GM18511 (cell line): ENCODE results near the gene ZNF516.

ENCODE experiments used
- ATAC-seq: cut with Tn5 transposase; IDR thresholded peaks from one replicate; pipeline ENCODE4 v1.9.1; 2021; ENCODE audit warnings: mild to moderate bottlenecking, moderate library complexity; ENCODE audit not compliant: unreplicated experiment

The ZNF516 gene

DNA sequence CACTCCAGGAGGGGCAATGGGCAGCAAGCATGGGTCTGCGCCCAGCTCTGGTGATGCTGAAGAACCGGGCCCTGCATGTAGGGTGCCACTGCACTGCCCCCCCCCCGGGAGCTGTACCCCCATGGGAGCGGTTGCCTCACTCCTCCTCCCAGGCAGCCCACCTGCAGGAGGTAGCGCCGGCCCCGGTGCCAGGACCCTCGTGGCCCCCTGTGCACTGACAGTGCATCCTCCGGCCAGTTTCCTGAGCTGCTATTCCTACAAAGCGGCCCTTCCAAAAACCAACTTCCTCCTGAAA, 109.4 kb downstream of the ZNF516 start:
- ATAC-seq, result no peak

DNA sequence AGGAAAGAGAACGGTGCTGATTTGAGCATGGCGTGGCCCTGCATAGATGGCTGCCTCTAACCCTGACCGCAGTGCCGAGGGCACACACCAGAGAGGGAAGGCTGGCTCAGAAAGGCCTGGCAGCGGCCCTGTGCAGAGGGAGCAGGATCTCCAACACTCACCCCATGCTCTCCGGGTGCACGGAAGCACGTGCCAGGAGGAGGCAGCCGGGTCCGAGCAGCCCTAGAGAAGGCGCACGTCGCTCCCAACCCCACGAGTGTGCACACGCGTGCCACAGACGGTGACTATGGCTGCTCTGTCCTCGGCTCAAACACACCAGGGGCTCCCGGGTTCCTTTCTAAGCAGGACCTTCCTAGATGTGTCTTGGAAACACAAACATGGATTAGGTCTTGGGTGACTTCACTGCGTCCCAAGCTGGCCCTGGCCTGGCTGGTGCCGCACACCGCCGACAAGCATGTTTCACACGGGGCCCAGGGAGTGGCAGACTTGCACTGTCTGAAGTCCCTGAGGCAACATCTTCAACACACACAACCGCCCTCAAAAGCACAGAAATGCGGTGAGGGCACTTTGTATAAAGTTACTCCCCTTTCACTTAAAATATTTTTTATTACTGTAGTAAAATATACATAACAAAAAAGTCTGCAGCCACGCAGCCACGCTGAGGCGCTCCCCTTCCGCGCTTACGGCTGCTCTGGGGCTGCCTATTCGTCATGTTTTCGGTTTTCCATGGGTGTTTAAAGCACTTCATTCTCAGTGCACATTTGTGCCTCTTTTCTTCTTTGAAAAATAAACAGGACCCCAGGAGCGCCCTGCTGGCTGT, 110.0 kb downstream of the ZNF516 start:
- no peak for ATAC-seq

DNA sequence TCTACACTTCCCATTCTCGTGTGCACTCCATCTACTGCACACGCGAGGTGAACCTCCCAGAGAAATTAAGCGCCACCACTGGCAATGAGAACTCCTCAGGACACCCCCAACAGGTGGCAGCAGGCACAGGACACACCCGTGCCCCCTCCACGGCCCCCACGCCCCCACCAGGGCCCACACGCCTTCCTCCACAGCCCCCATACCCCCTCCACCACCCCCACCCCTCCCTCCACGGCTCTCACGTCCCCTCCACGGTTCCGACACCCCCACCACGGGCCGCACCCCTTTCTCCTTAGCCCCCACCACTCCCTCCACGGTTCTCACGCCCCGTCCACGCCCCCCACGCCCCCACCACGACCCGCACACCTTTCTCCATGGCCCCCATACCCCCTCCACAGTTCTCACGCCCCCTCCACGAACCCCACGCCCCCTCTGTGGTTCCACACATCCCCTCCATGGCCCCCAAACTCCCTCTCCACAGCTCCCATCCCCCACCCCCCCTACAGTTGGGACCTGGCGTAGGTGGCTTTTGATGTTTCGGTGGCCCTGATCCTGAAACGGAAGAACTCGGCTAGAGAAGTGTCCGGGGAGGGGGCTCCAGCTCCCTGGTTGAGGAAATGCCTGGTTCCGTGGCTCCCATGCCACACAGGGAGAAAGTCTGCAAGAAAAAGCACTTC, 110.8 kb downstream of the ZNF516 start:
- no peak for ATAC-seq

DNA sequence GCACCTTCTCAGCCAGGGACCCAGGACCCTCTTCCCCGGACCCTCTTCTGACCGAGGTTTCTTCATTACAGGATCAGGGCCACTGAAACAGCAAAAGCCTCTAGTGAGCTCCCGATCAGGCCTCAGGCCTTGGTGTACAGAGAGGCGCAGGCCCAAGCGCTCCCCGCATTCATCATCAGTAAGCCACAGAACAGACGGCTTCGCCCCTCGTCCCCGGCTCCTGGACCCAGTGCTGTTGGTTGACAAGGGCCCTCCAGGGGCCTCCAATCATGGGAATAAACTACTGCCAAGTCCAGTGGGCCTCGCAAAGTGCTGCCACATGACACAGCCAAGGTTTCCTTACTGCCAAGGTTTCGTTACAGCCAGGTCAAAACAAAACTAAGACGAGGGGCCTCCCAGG, 111.4 kb downstream of the ZNF516 start:
- no peak for ATAC-seq

DNA sequence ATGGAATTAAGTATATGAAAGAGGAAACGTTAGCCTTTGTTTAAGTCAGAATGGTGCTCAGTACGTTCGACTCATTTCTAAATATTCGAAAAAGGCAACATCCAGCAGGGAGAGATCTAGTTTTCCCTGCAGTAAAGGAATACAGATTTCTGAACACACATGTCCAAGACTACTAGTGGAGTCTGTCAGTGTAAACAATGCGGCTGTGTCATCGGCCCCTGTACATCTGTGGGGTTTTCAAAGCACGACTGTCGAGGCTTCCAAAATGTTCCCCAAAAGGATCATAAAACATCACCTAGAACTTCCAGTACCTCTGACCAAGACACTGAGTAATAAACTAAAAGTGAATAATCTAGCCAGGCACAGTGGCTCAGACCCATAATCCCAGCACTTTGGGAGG, 112.8 kb downstream of the ZNF516 start:
- ATAC-seq, result no peak

DNA sequence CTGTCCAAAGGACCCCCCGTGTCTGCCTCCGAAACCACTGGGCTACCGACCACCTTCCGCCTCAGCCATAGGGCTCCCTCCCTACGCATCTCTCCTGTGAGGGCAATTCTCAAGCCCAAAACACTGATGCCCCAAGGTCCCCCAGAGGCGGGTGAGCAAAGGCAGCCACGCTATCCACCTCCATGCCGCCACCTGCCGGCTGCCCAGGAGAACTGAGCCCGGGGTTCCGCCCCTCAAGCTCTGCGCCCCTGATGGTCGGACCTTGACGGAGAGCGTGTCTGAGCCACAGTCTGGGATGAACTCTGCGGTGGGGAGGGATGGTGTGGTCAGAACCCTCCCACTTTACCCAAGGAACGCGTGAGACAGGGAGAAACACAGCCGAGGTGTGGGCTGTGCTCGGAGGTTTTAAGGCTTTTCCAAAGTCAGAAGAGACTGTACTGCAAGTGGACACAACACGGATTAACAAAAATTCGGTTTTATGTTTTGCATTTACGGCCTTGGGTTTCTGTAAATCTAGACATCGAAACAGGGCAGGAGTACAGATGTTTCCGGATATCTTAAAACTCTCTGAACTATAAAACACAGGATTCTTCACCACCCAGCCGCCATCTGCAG, 114.1 kb downstream of the ZNF516 start:
- no peak for ATAC-seq

DNA sequence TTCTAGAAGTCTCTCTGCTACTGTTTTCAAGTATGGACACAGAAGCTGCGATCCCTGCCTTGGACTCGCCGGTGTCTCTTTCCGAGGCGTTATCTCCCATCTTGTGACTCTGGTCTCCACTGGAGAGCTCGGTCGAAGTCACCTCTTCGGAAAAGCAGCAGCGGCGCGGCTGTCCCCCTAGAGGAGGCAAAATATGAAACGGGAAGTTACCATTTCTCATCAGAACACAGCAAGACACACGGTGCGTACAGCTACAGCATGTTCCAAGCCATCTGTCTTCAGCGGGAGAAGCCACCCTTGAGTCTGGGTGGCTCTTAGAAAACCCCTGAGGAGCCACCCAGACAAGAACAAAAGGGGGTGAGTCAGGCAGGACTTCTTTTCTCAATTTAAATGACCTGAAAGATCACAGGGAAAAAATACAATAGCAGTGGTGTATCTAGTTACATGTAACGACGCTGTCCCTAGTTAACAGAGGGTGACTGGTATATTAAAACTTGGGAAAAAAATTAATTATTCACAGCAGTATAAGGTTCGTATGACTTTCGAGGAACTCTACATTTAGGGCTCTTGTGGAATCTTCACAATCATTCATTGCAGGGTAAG, 114.8 kb downstream of the ZNF516 start:
- ATAC-seq, result no peak

DNA sequence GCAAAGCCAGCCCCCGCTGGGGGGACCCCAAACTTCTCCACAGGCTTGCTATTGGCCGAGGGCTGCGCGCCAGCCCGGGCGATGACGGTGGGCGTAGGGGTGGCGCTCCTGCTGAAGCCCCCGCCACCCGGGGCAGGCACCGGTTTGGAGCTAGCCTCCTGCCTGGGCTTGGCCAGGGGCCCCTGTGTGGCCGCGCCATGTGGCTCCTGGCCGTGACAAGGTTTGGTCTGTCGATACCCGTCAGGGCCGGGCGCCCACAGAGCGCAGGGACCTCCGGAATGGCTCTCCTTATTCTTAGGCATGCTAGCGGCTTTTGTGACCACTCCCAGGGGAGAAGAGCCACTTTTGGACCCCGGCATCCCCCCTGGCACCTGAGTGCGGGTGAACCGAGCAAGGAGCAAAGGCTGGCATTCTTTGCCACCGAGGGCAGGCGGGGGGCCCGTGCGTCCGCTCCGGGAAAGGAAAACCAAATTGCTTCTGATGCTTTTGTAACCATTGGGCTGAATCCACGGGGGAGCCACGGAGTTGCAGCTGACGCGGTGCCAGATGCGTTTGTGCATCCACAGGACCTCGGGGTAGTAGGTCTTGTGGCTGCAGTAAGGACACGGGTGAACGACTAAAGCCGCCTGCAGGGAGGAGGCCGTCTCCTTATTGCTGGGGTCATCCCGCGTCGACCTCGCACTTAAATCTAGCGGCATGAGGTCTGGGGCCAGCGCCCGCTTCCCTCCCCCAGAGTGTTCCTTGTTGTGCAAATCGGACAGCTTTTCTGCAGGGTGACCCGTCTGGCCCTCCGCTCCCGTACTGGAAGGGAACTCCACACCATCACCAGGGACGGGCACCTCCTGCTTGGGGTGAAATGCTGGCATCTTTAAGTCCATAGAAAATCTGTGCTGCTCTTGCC, 115.6 kb downstream of the ZNF516 start:
- no peak for ATAC-seq

DNA sequence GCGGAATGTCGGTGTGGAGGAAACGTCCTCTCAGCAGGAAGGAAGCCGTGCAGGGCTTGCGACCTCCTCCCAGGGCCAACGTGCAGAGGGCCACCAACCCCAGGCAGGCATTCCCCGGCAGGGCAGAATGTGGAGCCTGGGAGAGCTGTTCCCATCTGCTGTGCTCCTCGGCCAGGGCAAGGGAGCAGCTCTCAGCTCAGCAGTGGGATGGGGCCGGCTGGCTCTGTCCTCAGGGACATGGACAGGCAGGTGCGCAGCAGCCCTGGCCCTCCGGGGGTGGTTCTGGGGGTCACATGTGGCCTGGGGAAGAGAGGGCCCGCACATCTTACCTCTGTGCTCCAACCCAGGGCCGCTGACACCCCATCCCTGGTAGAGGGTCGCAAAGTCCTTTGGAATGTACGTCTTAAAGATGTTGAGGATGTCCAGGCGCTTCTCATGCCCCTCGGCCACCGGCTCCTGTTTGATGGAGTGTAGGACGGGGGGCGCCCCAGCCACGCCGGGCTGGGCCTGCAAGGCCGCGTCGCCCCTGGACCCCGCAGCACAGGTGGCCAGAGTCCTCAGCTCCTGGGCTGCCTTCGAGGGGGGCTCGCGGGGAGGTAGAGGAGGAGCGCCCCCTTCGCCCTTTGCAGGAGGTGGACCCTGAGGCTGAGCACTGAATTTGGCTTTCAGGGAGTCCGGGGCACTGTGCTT, 116.4 kb downstream of the ZNF516 start:
- ATAC-seq, result no peak

DNA sequence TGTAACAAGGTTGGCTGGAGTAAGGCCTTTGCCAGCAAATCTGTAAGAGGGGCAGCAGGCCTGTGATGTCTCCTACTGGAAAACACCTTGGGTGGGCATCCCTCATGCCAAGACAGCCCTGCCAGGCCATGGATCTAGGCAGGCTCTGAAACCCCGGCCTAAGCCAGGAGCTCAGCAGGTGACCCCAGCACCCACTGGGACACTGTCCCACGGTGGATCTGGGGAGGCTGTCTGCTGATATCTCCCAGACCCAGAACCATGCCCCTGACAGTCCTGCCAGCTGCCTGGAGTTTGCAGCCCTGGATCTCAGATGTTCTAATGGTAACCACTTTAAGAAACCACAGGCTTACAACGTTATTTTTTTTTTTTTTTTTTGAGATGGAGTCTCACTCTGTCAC, 117.7 kb downstream of the ZNF516 start:
- no peak for ATAC-seq

DNA sequence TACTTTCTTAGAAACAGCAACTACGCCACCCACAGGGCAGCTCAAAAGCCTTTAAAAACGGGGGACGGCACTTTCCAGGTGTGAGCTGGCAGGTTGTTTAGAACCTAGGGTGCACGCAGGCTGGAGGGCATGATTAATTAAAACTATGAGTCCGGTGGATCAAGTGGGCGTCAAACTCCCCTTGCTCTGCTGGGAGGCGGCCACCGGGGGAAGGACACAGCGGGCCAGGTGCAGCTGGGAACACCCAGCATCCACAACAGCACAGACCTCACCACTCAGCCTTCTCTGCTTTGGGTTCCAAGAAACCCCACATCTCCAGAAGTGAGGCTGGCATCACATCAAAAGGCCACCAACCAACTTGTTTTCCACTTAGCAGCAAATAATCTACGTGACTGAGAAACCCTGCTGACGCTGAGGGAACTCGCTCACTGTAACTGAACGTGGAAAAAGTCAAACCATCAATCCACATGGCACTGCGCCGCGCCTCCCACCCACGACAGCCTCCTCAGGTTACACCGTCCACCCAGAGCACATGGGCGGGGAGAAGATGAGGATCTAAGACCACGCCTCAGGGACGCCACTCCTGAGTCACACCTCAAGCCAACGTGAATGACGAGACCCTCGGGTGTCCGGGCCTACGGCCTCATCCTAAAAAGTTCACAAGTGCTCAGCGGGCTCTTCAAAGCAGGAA, 118.2 kb downstream of the ZNF516 start:
- no peak for ATAC-seq

DNA sequence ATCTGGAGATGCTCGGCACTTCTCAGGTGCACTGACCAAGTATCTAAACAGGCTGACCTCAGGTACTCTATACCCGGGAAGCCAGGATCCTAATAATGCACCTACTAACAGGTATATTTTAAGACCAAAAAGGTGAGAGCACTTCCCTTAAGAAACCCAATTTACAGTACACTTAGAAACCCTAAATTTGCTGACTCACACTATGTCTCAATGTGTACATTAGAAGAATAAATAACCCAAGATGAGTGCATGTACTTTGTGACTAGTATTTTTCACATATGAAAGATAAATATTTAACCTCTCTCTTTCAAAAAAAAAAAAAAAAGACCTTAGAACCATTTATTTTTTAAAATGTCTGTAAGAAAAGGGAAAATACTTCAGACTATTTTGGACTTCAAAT, 118.8 kb downstream of the ZNF516 start:
- ATAC-seq, result no peak

DNA sequence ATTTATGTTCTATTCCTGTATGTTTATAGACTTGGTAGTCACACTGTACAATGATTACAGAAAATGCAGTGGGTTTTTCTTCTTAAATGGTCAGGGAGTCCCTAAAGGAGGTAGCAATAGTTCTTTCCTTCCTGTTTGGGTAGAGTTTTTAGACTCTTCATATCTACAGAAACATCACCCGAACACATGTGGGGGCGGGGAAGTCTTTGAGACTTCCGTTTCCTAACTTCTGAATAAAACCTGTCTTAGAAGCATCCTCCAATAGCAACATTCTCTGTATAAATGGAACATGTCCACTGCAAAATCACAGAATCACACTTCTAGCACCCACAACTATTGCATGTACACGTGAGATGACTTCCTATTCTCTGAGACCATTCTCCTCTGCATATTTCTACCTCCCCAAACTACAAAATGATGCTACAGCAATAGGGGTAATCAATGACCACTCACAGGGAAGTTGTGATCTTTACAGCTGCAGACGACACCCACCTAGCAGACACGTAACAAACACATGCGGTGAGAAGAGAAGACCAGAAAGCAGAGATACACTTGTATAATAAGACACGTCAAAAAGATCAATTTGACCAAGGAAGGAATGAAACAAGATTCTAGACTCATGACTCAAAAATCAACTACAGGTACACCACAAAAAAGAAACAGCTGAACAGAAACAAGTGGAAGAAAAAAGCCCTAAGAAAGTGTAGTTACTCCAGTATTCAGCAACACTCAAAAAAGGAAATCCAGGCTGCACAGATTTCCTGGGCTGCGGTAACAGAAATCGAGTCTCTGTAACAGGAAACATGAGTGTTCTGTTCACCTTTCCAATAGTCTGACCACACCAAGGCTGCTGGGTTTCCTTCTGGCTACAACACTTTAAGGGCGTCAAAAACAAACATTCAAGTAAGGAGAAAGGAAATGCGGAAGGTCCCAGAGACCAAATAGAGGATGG, 120.4 kb downstream of the ZNF516 start:
- ATAC-seq, result peak; percentile 48

DNA sequence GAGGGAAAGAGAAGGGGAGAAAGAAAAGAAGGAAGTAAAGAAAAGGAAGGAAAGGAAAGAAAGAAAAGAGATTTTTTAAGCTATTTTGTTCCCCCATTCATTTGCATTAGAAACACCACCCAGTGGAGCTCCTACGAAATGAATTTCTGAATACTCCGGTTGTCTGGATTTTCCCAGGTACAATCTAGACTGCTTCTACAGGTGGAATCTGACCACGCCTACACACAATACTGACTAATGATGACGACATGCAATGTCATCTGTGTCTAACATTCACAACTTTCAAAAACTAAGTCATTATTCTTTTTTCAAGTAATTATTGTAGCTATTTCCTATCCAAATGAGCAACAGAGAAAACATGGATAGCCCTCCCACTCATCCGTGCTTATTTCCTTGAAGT, 121.7 kb downstream of the ZNF516 start:
- ATAC-seq, result no peak

DNA sequence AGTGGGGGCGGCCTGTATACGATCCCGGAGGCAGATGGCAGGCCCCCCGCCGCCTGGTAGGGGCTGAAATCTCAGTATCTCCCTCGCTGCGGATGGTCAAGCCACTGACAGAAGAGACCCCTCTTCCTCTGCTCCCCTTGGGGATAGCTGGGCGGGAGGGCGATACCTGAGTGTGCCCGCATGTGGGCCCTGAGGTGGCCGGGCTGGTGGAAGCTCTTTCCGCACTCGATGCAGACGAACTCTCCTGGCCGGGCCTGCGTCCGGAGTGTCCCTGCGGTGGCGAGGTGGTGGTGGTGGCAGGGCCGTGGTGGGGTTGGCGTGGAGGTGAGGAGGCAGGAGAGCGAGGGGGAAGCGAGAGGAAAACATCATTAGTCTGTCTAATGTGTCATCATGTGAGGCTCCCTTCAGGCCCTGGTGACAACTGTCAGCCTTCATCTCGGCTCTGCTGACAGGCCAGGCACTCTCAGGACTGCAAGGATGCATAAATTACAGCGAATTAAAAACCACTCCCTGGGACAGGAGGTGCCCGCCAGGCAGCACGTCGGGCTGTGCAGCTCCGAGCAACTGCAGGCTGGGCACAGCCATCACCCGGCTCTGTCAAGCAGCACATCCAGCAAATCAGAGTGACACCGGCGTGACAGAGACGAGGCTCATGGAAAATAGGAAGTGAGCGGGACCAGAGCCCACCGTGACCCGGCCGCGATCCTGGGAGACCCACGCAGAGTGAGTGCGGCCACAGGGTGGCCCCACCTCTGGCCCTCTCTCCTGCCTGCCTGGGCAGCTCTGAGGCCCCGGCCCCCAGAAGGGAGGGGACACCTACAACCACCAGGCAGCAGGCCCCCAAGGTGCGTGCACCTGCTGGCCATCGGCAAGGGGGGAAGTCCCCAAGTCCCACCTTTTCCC, 123.5 kb downstream of the ZNF516 start:
- no peak for ATAC-seq

DNA sequence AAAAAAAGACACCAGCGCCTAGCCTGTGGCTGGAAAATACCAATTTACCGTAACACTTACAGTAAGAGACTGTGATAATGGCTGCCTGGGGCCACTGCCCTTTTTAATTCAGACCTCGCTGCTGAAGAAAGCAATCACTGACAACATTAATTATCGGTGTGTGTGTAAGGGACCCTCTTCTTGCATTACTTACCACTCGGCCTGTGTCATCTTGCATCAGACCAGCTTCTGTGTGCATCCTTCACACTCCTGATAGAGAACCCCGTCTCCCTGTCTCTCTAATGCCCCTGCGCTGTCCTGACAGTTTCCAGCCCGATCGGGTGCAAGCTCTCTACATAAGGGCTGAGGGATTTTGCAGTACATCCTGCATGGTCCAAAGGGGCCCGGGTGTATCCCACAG, 124.4 kb downstream of the ZNF516 start:
- no peak for ATAC-seq

DNA sequence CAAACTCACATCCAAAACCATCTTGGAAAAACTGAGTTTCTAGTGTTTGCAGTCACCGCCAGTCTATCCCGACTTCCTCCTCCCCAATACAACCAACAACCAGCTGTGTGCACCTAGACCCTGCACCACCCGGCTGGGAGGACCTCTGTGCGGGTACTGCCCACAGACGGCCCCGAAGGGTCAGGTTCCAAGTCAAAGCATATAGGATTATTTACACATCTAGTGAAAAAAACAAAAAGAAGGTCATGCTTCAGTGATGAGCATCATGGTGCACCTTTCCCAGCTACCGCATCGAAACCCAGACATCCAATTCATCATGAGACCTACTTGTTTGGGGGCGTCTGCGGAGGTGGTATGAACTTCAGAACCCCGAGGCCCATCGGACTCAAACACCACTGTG, 124.8 kb downstream of the ZNF516 start:
- ATAC-seq, result no peak

DNA sequence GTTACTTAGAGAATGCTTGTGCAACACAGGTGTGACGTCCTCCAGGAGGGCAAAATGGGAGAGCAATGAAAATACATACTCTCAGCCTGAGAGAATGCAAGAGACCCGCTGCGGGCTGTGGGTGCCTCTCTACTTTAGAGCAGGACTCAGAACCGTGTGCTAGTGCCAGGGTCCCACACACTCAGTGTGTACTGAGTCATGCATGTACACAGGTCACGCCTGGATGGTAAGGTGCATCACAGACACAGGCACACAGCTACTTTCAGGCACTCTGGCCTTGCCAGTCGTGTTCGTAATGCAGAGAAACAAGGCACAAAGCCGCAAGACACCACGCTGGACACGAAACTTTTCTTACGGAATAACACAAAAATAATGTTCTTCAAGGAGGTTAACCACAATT, 125.3 kb downstream of the ZNF516 start:
- no peak for ATAC-seq
